Panc1 (cell line): ENCODE results near the gene MORN2. TPM values are rescaled to one million over a fixed set of nuclear protein-coding genes. Genes with fewer than 3 reads are reported as not detected.

ENCODE experiments used
- ATAC-seq: fragments of 200-7000 bp; cut with Tn5 transposase; 2 replicates; pipeline ENCODE4 v1.9.1; 2020; ENCODE audit warnings: mild to moderate bottlenecking, moderate library complexity
- BruUV-seq: library from RNA; stranded (reverse); fragments of 400-500 nt; replicated peaks from 2 replicates; lab custom pipeline; 2021; lab: Mats Ljungman, UMichigan
- CTCF ChIA-PET: fragments of 300-600 bp; sonication (Branson Sonifier 250); formaldehyde crosslinking; loops from one replicate; lab custom pipeline; 2022; ENCODE audit warnings: antibody characterized with exemption; lab: Charles Lee
- POLR2A ChIA-PET: fragments of 300-600 bp; sonication (Branson Sonifier 250); formaldehyde crosslinking; loops from one replicate; lab custom pipeline; 2022; ENCODE audit warnings: antibody characterized with exemption; lab: Charles Lee
- DNase-seq: peaks from one replicate; pipeline ENCODE4 v3.0.0-alpha.2; 2010; ENCODE audit warnings: low read depth, low spot score
- H3K27ac ChIP-seq: 2 replicates; pipeline ENCODE4 v1.5.1; 2011; ENCODE audit warnings: mild to moderate bottlenecking, low read length, inconsistent platforms
- H3K27me3 ChIP-seq: fragments of 200-500 bp; sonication (Bioruptor generic); 2 replicates; pipeline ENCODE4 v1.6.0; 2014; ENCODE audit warnings: low read length, inconsistent platforms; ENCODE audit not compliant: control insufficient read depth, insufficient read depth
- H3K36me3 ChIP-seq: fragments of 200-500 bp; sonication (Bioruptor generic); 2 replicates; pipeline ENCODE4 v1.5.1; 2014; ENCODE audit warnings: inconsistent platforms, mild to moderate bottlenecking, low read length, moderate library complexity; ENCODE audit not compliant: control insufficient read depth, insufficient read depth
- H3K4me1 ChIP-seq: 2 replicates; pipeline ENCODE4 v1.5.1; 2011; ENCODE audit warnings: inconsistent platforms, mild to moderate bottlenecking, low read length, moderate library complexity; ENCODE audit not compliant: control insufficient read depth, insufficient read depth
- H3K4me3 ChIP-seq, 2 experiments: 2 replicates each; pipeline ENCODE4 v1.5.1; 2011 to 2012; ENCODE audit warnings: low read depth in 2 of 2, low read length in 2 of 2, mild to moderate bottlenecking in 2 of 2, inconsistent platforms in 1 of 2, moderate library complexity in 1 of 2
- H3K9me3 ChIP-seq: fragments of 200-500 bp; sonication (Bioruptor generic); 2 replicates; pipeline ENCODE4 v1.5.1; 2014; ENCODE audit warnings: low read depth, mild to moderate bottlenecking, inconsistent platforms, low read length, moderate library complexity; ENCODE audit not compliant: control insufficient read depth, insufficient read depth
- POLR2AphosphoS5 ChIP-seq: IDR thresholded peaks from 2 replicates; pipeline ENCODE4 v1.6.1; 2012; ENCODE audit warnings: mild to moderate bottlenecking, low read depth, low read length, moderate library complexity
- SIN3A ChIP-seq: IDR thresholded peaks from 2 replicates; pipeline ENCODE4 v1.6.1; 2012; ENCODE audit warnings: low read depth, mild to moderate bottlenecking, low read length, moderate library complexity, borderline replicate concordance; ENCODE audit not compliant: insufficient read depth
- TCF7L2 ChIP-seq: IDR thresholded peaks from 2 replicates; pipeline ENCODE4 v1.6.1; 2011; ENCODE audit warnings: mild to moderate bottlenecking, low read depth, low read length, inconsistent platforms
- in situ Hi-C: cut with HindIII; loops from 2 replicates; pipeline ENCODE4 v1.10.0; 2016; ENCODE audit warnings: low sequenced_read_pairs, low pct_unique_long_range_greater_than_20kb
- intact Hi-C: fragments of 100-400 bp; cut with micrococcal nuclease; formaldehyde crosslinking; loops from one replicate; pipeline ENCODE4 v1.10.0; 2022; ENCODE audit not compliant: unreplicated experiment
- total RNA-seq: library from RNA; stranded (reverse); gene quantifications from one replicate; pipeline ENCODE4 v1.2.1, GENCODE V29; 2021; ENCODE audit not compliant: unreplicated experiment
- TF ChIP-seq, protein P1 (sequence below), 2 experiments: IDR thresholded peaks; 2 replicates each; pipeline ENCODE4 v1.6.1; 2011 to 2012; ENCODE audit warnings: low read depth in 2 of 2, control low read depth in 1 of 2, low read length in 1 of 2, mild to moderate bottlenecking in 1 of 2, moderate library complexity in 1 of 2; ENCODE audit not compliant: insufficient read depth in 1 of 2
- TF ChIP-seq, protein P2 (sequence below): fragments of 450-650 bp; IDR thresholded peaks from 2 replicates; pipeline ENCODE4 v1.5.1; 2017; ENCODE audit warnings: mild to moderate bottlenecking

Gene MORN2
- total RNA-seq, 1 experiment from 2014 or later: 10.1 TPM

DNA sequence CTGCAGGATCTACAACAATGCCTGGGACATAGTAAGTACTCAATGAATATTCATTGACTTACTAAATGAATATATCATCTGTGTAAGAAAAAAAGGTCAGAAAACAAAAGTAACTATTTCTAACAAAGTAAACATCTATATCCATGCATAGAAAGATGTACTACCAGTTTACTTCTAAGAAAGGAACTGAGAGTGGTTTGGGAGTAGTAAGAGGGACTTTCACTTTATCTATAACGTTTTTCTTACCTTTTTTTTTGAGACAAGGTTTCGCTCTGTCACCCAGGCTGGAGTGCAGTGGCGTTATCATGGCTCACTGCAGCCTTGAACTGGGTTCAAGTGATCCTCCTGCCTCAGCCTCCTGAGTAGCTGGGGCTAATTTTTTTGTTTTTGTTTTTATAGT, 25.7 kb upstream of the MORN2 start:
- Histone ChIP-seq H3K27ac (no peak overlapping the region), H3K4me3 (no peak overlapping the region), H3K36me3 (peaks cover 8% of the 10 kb centered on the region; the same call in 1 of the 2 replicates), H3K4me1 (no peaks in the 10 kb centered on the region), H3K9me3 (no peaks in the 10 kb centered on the region), H3K27me3 (no peaks in the 10 kb centered on the region)
- TF ChIP-seq SIN3A (no peak), TCF7L2 (no peak), POLR2AphosphoS5 (no peak)
- TF ChIP-seq, protein P1, sequence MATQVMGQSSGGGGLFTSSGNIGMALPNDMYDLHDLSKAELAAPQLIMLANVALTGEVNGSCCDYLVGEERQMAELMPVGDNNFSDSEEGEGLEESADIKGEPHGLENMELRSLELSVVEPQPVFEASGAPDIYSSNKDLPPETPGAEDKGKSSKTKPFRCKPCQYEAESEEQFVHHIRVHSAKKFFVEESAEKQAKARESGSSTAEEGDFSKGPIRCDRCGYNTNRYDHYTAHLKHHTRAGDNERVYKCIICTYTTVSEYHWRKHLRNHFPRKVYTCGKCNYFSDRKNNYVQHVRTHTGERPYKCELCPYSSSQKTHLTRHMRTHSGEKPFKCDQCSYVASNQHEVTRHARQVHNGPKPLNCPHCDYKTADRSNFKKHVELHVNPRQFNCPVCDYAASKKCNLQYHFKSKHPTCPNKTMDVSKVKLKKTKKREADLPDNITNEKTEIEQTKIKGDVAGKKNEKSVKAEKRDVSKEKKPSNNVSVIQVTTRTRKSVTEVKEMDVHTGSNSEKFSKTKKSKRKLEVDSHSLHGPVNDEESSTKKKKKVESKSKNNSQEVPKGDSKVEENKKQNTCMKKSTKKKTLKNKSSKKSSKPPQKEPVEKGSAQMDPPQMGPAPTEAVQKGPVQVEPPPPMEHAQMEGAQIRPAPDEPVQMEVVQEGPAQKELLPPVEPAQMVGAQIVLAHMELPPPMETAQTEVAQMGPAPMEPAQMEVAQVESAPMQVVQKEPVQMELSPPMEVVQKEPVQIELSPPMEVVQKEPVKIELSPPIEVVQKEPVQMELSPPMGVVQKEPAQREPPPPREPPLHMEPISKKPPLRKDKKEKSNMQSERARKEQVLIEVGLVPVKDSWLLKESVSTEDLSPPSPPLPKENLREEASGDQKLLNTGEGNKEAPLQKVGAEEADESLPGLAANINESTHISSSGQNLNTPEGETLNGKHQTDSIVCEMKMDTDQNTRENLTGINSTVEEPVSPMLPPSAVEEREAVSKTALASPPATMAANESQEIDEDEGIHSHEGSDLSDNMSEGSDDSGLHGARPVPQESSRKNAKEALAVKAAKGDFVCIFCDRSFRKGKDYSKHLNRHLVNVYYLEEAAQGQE (IDR thresholded peaks at IDR 0.05; ENCODE audit: insufficient read depth in 1 of 2, low read depth in 2 of 2, low read length in 1 of 2): no peak
- TF ChIP-seq, protein P2, sequence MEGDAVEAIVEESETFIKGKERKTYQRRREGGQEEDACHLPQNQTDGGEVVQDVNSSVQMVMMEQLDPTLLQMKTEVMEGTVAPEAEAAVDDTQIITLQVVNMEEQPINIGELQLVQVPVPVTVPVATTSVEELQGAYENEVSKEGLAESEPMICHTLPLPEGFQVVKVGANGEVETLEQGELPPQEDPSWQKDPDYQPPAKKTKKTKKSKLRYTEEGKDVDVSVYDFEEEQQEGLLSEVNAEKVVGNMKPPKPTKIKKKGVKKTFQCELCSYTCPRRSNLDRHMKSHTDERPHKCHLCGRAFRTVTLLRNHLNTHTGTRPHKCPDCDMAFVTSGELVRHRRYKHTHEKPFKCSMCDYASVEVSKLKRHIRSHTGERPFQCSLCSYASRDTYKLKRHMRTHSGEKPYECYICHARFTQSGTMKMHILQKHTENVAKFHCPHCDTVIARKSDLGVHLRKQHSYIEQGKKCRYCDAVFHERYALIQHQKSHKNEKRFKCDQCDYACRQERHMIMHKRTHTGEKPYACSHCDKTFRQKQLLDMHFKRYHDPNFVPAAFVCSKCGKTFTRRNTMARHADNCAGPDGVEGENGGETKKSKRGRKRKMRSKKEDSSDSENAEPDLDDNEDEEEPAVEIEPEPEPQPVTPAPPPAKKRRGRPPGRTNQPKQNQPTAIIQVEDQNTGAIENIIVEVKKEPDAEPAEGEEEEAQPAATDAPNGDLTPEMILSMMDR: no peak
- BruUV-seq: no TSS peak
- ATAC-seq (no peak), DNase-seq (no peak)
- POLR2A ChIA-PET: no interaction called here
- CTCF ChIA-PET: no interaction called here
- in situ Hi-C loops: no loop called here
- intact Hi-C loops: no loop called here

DNA sequence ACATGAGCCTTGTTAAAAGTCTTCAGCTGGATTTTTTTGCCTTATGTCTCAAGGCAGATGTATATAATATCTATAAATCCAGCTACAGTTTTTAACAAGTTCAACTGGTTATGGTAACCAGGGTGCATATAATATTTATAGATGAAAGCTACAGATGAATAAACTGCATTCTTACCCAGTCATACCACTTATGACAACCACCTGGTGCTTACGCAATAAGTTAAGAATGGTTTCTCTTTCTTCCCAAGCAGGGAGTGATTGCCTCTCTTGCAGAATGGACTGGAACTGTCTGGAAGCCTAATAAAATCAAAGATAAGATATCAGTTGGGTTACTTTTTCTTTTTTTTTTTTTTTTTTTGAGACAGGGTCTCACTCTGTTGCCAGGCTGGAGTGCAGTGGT, 19.6 kb upstream of the MORN2 start:
- DNase-seq (no peak), ATAC-seq (no peak)
- in situ Hi-C loops (no loop called here), intact Hi-C loops (no loop called here)
- H3K9me3 ChIP-seq: no peaks in the 10 kb centered on the region
- no TSS peak for BruUV-seq
- H3K27ac ChIP-seq: no peak overlapping the region
- H3K27me3 ChIP-seq: no peaks in the 10 kb centered on the region
- POLR2A ChIA-PET: interaction anchor here (0.6 kb wide), 1 partner anchor 43 kb away, joined by 4 read pairs; no protein-coding TSS in a partner anchor
- TF ChIP-seq, protein P2: no peak
- TF ChIP-seq SIN3A (no peak), POLR2AphosphoS5 (no peak), TCF7L2 (no peak)
- TF ChIP-seq, protein P1 (IDR thresholded peaks at IDR 0.05; ENCODE audit: insufficient read depth in 1 of 2, low read depth in 2 of 2, low read length in 1 of 2): no peak
- peaks cover 10% of the 10 kb centered on the region; the same call in 1 of the 2 replicates for H3K36me3 ChIP-seq
- H3K4me3 ChIP-seq: no peak overlapping the region
- no peaks in the 10 kb centered on the region for H3K4me1 ChIP-seq
- CTCF ChIA-PET: no interaction called here
